H9 (cell line): ENCODE measurements around the gene EGFL6. TPM values are rescaled to one million over a fixed set of nuclear protein-coding genes. Genes with fewer than 3 reads are reported as not detected.

Experiments
- DNase-seq: peaks from one replicate; pipeline ENCODE4 v3.0.0-alpha.2; 2017
- H2AFZ ChIP-seq: one replicate; pipeline ENCODE4 v1.6.1; 2013; ENCODE audit warnings: mild to moderate bottlenecking, low read length, control low read depth, moderate library complexity
- H2AK5ac ChIP-seq: 2 replicates; pipeline ENCODE4 v1.6.1; 2013; ENCODE audit warnings: low read length, control low read depth, mixed read lengths; ENCODE audit not compliant: insufficient read length
- H2BK120ac ChIP-seq: one replicate; pipeline ENCODE4 v1.6.1; 2013; ENCODE audit warnings: low read depth, mild to moderate bottlenecking, low read length, control low read depth, inconsistent platforms; ENCODE audit not compliant: poor library complexity, severe bottlenecking
- H2BK12ac ChIP-seq: 2 replicates; pipeline ENCODE4 v1.6.1; 2013; ENCODE audit warnings: low read length, control low read depth, mixed read lengths, low read depth; ENCODE audit not compliant: insufficient read length
- H2BK15ac ChIP-seq: 2 replicates; pipeline ENCODE4 v1.6.1; 2013; ENCODE audit warnings: low read depth, low read length, control low read depth
- H2BK20ac ChIP-seq: one replicate; pipeline ENCODE4 v1.6.1; 2013; ENCODE audit warnings: low read depth, mild to moderate bottlenecking, low read length, control low read depth, inconsistent platforms; ENCODE audit not compliant: poor library complexity, severe bottlenecking
- H2BK5ac ChIP-seq: 2 replicates; pipeline ENCODE4 v1.6.1; 2013; ENCODE audit warnings: low read length, control low read depth, mixed read lengths; ENCODE audit not compliant: insufficient read length
- H3K14ac ChIP-seq: 2 replicates; pipeline ENCODE4 v1.6.1; 2013; ENCODE audit warnings: low read length, control low read depth; ENCODE audit not compliant: insufficient read depth
- H3K18ac ChIP-seq: 2 replicates; pipeline ENCODE4 v1.6.1; 2013; ENCODE audit warnings: low read depth, mild to moderate bottlenecking, mixed read lengths, low read length, control low read depth; ENCODE audit not compliant: insufficient read length
- H3K23ac ChIP-seq: 2 replicates; pipeline ENCODE4 v1.6.1; 2013; ENCODE audit warnings: low read length, control low read depth, mixed read lengths, low read depth; ENCODE audit not compliant: insufficient read length
- H3K23me2 ChIP-seq: 2 replicates; pipeline ENCODE4 v1.6.1; 2013; ENCODE audit warnings: low read depth, mild to moderate bottlenecking, mixed read lengths, low read length, control low read depth; ENCODE audit not compliant: insufficient read length, poor library complexity, severe bottlenecking
- H3K27ac ChIP-seq: 2 replicates; pipeline ENCODE4 v1.5.1; 2013; ENCODE audit warnings: low read length, control low read depth, mixed read lengths, low read depth; ENCODE audit not compliant: insufficient read length
- H3K27me3 ChIP-seq: 2 replicates; pipeline ENCODE4 v1.6.1; 2013; ENCODE audit warnings: low read length, control low read depth, inconsistent platforms; ENCODE audit not compliant: insufficient read depth
- H3K4ac ChIP-seq: 2 replicates; pipeline ENCODE4 v1.6.1; 2013; ENCODE audit warnings: low read depth, mild to moderate bottlenecking, control low read depth, inconsistent platforms, low read length, moderate library complexity
- H3K4me1 ChIP-seq: 2 replicates; pipeline ENCODE4 v1.6.1; 2013; ENCODE audit warnings: low read length, control low read depth, inconsistent platforms; ENCODE audit not compliant: insufficient read depth
- H3K4me2 ChIP-seq: 2 replicates; pipeline ENCODE4 v1.6.1; 2013; ENCODE audit warnings: low read length, control low read depth, mixed read lengths; ENCODE audit not compliant: insufficient read length, insufficient read depth
- H3K56ac ChIP-seq: 2 replicates; pipeline ENCODE4 v1.6.1; 2013; ENCODE audit warnings: low read depth, mild to moderate bottlenecking, mixed read lengths, low read length, control low read depth; ENCODE audit not compliant: insufficient read length
- H3K79me1 ChIP-seq: 2 replicates; pipeline ENCODE4 v1.6.1; 2013; ENCODE audit warnings: low read depth, mild to moderate bottlenecking, moderate library complexity, low read length, control low read depth, inconsistent platforms; ENCODE audit not compliant: insufficient read depth, poor library complexity, severe bottlenecking
- H3K79me2 ChIP-seq: 2 replicates; pipeline ENCODE4 v1.6.1; 2013; ENCODE audit warnings: low read length, control low read depth, inconsistent platforms; ENCODE audit not compliant: insufficient read depth
- H3K9ac ChIP-seq: 2 replicates; pipeline ENCODE4 v1.6.1; 2013; ENCODE audit warnings: low read length, control low read depth, mixed read lengths; ENCODE audit not compliant: insufficient read length; ENCODE audit errors: extremely low read depth
- H3K9me3 ChIP-seq: one replicate; pipeline ENCODE4 v1.6.1; 2013; ENCODE audit warnings: low read depth, low read length, inconsistent platforms; ENCODE audit not compliant: control insufficient read depth
- H3T11ph ChIP-seq: one replicate; pipeline ENCODE4 v1.6.1; 2013; ENCODE audit warnings: mild to moderate bottlenecking, low read length, control low read depth, inconsistent platforms
- H4K20me1 ChIP-seq: one replicate; pipeline ENCODE4 v1.6.1; 2013; ENCODE audit not compliant: control insufficient read depth, insufficient read length, insufficient read depth
- H4K5ac ChIP-seq: 2 replicates; pipeline ENCODE4 v1.6.1; 2013; ENCODE audit warnings: low read depth, mild to moderate bottlenecking, mixed read lengths, low read length, control low read depth; ENCODE audit not compliant: insufficient read length
- H4K8ac ChIP-seq: replicated peaks from 2 replicates; pipeline ENCODE4 v1.6.1; 2013; ENCODE audit warnings: low read length, control low read depth, mixed read lengths, low read depth; ENCODE audit not compliant: insufficient read length
- H4K91ac ChIP-seq: 2 replicates; pipeline ENCODE4 v1.6.1; 2013; ENCODE audit warnings: low read depth, mild to moderate bottlenecking, moderate library complexity, mixed read lengths, low read length, control low read depth; ENCODE audit not compliant: insufficient read length
- H3K27ac Mint-ChIP-seq, 3 experiments: 2 replicates in 2 of 3; 3 replicates in 1 of 3; pipeline ENCODE4 v1.8.0; 2020 to 2021; ENCODE audit warnings: mixed read lengths in 3 of 3, mild to moderate bottlenecking in 1 of 3, moderate library complexity in 1 of 3
- H3K27me3 Mint-ChIP-seq: 2 replicates; pipeline ENCODE4 v1.8.0; 2021; ENCODE audit warnings: low read depth, mild to moderate bottlenecking, moderate library complexity, mixed read lengths
- H3K36me3 Mint-ChIP-seq, 3 experiments: 2 replicates in 2 of 3; 3 replicates in 1 of 3; pipeline ENCODE4 v1.8.0; 2020 to 2021; ENCODE audit warnings: low read depth in 3 of 3, mixed read lengths in 3 of 3; ENCODE audit not compliant: insufficient read depth in 1 of 3
- H3K4me1 Mint-ChIP-seq, 2 experiments: 2 replicates each; pipeline ENCODE4 v1.8.0; 2020; ENCODE audit warnings: mixed read lengths in 2 of 2
- H3K4me3 Mint-ChIP-seq, 2 experiments: 2 replicates in 1 of 2; 3 replicates in 1 of 2; pipeline ENCODE4 v1.8.0; 2020 to 2021; ENCODE audit warnings: mild to moderate bottlenecking in 2 of 2, mixed read lengths in 2 of 2, moderate library complexity in 1 of 2
- H3K9me3 Mint-ChIP-seq, 2 experiments: 2 replicates in 1 of 2; 3 replicates in 1 of 2; pipeline ENCODE4 v1.8.0; 2020; ENCODE audit warnings: mild to moderate bottlenecking in 2 of 2, mixed read lengths in 2 of 2, moderate library complexity in 1 of 2
- WGBS: extraction: QIAGEN DNeasy Blood & Tissue Kit; methylation state at CpG from one replicate; pipeline ENCODE4 v1.1.7; 2013; ENCODE audit warnings: missing lambda C conversion rate, low lambda C conversion rate, mixed read lengths; ENCODE audit not compliant: insufficient read length; ENCODE audit errors: extremely low coverage; 5-methylcytosine and 5-hydroxymethylcytosine counted together
- total RNA-seq: library from RNA; stranded (reverse); gene quantifications from 2 replicates; pipeline ENCODE4 v1.2.1, GENCODE V29; 2021
- TF ChIP-seq, protein P1 (sequence below): fragments of 200-600 bp; sonication (generic); conservative IDR thresholded peaks from 3 replicates; pipeline ENCODE4 v1.8.0; 2021; ENCODE audit warnings: antibody characterized with exemption, mild to moderate bottlenecking

Gene EGFL6
- total RNA-seq, 1 experiment from 2014 or later, result 0.94 TPM

DNA sequence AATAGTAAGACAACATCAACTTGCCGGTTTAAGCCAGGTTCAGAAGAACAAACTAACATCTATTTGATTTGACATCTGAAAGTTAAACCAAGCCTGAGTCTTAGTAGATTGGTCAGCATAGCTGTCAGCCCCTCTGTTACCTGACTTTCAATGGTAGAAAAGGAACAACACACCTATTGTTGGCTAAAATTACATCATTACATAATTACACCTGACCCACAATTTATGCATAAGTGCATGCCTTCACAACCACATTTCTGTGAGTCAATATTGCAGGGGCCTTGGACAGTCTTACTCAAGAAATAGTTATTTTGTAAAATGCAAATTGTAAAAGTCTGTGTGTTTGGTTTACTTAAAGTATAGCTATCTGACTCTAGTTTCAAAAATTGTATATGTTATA lies 36.2 kb downstream of the EGFL6 start:
- Mint-ChIP-seq H3K27me3 (no peaks in the 10 kb centered on the region), H3K9me3 (peaks cover 22 to 28% of the 10 kb centered on the region in 2 experiments), H3K27ac (no peak overlapping the region), H3K4me3 (no peak overlapping the region), H3K4me1 (peaks cover 7 to 16% of the 10 kb centered on the region in 2 experiments), H3K36me3 (no peaks in the 10 kb centered on the region; a peak in 2 of 7 replicates)
- Histone ChIP-seq H4K20me1 (no peaks in the 10 kb centered on the region), H3K79me1 (no peaks in the 10 kb centered on the region), H2BK15ac (no peak overlapping the region), H3K27me3 (no peaks in the 10 kb centered on the region), H3K14ac (no peak overlapping the region), H3T11ph (no peak overlapping the region), H2BK12ac (no peak overlapping the region), H3K4me1 (no peaks in the 10 kb centered on the region), H3K9ac (no peak overlapping the region), H2AK5ac (no peak overlapping the region), H2BK120ac (no peak overlapping the region), H3K56ac (no peak overlapping the region), H3K4ac (no peak overlapping the region), H2BK20ac (no peak overlapping the region), H3K4me2 (no peak overlapping the region), H4K91ac (no peak overlapping the region), H2BK5ac (no peak overlapping the region), H4K8ac (no peak overlapping the region), H3K18ac (no peak overlapping the region), H3K79me2 (no peaks in the 10 kb centered on the region), H4K5ac (no peak overlapping the region), H3K9me3 (no peaks in the 10 kb centered on the region), H2AFZ (no peak overlapping the region), H3K23me2 (no peaks in the 10 kb centered on the region), H3K23ac (no peak overlapping the region), H3K27ac (no peak overlapping the region)
- no peak for DNase-seq
- no CpG with 5 or more reads among the region's 1 CpG for WGBS
- TF ChIP-seq, protein P1, sequence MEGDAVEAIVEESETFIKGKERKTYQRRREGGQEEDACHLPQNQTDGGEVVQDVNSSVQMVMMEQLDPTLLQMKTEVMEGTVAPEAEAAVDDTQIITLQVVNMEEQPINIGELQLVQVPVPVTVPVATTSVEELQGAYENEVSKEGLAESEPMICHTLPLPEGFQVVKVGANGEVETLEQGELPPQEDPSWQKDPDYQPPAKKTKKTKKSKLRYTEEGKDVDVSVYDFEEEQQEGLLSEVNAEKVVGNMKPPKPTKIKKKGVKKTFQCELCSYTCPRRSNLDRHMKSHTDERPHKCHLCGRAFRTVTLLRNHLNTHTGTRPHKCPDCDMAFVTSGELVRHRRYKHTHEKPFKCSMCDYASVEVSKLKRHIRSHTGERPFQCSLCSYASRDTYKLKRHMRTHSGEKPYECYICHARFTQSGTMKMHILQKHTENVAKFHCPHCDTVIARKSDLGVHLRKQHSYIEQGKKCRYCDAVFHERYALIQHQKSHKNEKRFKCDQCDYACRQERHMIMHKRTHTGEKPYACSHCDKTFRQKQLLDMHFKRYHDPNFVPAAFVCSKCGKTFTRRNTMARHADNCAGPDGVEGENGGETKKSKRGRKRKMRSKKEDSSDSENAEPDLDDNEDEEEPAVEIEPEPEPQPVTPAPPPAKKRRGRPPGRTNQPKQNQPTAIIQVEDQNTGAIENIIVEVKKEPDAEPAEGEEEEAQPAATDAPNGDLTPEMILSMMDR, result no peak
